ENCODE measurements around the gene NCKAP1.

NCKAP1 gene

DNA sequence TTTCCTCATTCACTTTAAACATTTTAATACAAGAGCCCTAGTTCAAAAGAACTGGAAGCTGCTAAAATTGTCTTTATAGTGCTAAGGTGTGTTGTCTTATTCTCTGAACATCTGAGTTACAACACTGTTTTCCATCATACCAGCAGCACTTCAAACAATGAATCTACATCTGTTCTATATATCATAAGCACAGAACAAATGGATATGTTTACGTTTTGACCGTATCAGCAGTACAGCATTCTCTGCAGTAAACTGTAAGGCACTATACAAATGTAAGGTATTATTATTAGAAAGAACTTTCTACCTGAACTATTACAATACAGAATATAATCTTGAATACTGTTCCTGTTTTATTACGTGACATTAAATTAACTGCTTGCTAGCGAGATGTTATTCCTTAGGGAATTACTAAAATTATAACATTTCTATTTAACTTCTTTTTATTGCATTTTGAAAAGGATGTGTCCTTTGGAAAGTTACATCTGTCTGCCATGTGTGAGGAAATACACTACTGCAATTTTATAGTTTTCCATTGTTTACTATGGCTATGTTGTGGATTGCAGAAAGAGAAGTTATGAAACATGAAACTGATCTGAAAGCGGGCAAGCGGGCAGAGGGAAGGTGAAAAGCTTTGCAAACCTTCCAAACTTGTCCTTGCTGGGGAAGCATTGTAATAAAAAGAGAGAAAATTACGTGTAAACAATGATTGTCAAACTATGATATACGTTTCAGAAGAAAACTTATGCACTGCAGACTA lies 13.7 kb downstream of the NCKAP1 start:
- no peaks in the 10 kb centered on the region for H3K79me2 ChIP-seq (ENCODE audit: low read length)
- H3K9me2 ChIP-seq (replicated peaks; ENCODE audit: insufficient read depth, low read length), result no peaks in the 10 kb centered on the region
- no peak overlapping the region for H3K9ac ChIP-seq (ENCODE audit: low read length)
- H2AFZ ChIP-seq (ENCODE audit: low read length), result no peak overlapping the region
- H3K36me3 ChIP-seq (replicated peaks; ENCODE audit: insufficient read depth, low read length), result no peaks in the 10 kb centered on the region
- no peaks in the 10 kb centered on the region for H4K20me1 ChIP-seq (ENCODE audit: insufficient read depth, low read length)
- no peak overlapping the region for H3K27ac ChIP-seq (ENCODE audit: low read length)
- no peak for TF ChIP-seq EZH2phosphoT487 (IDR thresholded peaks at IDR 0.05; ENCODE audit: low read length)
- TF ChIP-seq, protein P1, sequence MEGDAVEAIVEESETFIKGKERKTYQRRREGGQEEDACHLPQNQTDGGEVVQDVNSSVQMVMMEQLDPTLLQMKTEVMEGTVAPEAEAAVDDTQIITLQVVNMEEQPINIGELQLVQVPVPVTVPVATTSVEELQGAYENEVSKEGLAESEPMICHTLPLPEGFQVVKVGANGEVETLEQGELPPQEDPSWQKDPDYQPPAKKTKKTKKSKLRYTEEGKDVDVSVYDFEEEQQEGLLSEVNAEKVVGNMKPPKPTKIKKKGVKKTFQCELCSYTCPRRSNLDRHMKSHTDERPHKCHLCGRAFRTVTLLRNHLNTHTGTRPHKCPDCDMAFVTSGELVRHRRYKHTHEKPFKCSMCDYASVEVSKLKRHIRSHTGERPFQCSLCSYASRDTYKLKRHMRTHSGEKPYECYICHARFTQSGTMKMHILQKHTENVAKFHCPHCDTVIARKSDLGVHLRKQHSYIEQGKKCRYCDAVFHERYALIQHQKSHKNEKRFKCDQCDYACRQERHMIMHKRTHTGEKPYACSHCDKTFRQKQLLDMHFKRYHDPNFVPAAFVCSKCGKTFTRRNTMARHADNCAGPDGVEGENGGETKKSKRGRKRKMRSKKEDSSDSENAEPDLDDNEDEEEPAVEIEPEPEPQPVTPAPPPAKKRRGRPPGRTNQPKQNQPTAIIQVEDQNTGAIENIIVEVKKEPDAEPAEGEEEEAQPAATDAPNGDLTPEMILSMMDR (IDR thresholded peaks at IDR 0.05; ENCODE audit: low read length), result no peak
- no peak for TF ChIP-seq EZH2 (optimal IDR thresholded peaks at IDR 0.05; ENCODE audit: low read depth, low read length)
- no peak for DNase-seq
- H3F3A ChIP-seq (ENCODE audit: insufficient read depth, low read length), result no peaks in the 10 kb centered on the region
- H3K4me3 ChIP-seq (ENCODE audit: low read length), result no peak overlapping the region
- H3K4me2 ChIP-seq (ENCODE audit: low read depth, low read length), result no peak overlapping the region
- H3K9me3 ChIP-seq (replicated peaks; ENCODE audit: insufficient read depth, low read length), result no peaks in the 10 kb centered on the region
- no peaks in the 10 kb centered on the region for H3K4me1 ChIP-seq (ENCODE audit: low read length)
- peaks cover 3% of the 10 kb centered on the region; the same call in 1 of the 2 replicates for H3K27me3 ChIP-seq (replicated peaks; ENCODE audit: insufficient read depth, low read length)

DNA sequence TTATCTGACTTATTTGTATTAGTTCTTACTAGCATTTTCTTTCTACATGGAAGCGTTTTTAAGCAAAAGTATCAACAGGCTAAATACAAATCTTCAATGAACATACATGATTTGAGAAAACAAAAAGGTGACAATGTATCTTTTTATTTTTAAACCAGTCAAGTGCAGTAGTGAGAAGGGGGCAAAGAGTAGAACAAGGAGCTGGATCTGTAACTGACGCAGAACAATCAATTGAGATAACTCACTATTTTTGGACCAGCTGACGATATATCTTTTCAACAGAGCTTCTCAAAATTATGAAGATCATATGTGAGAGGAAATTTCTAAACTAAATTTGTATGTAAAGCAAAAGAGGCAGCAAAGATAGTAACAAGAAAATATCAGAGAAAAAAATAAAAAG lies 15.5 kb downstream of the NCKAP1 start:
- no peak for DNase-seq

DNA sequence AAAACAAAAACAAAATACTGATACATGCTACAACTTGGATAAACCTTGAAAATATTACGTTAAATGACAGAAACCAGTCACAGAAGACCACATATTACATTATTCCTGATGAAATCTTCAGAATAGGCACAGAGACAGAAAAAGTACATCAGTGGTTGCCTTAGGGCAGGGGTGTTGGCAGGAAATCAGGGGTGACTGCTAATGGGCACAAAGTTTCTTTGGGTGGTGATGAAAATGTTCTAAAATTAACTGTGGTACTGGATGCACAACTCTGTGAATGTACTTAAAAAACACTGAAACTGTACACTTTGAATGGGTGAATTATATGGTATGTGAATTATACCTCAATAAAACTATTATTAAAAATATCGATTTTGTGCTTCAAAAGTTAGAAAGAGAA lies 16.6 kb downstream of the NCKAP1 start:
- H4K20me1 ChIP-seq (ENCODE audit: insufficient read depth, low read length), result no peaks in the 10 kb centered on the region
- no peaks in the 10 kb centered on the region for H3K36me3 ChIP-seq (replicated peaks; ENCODE audit: insufficient read depth, low read length)
- no peaks in the 10 kb centered on the region for H3K79me2 ChIP-seq (ENCODE audit: low read length)

More for the DNA sequence above, 15.5 kb downstream of the NCKAP1 start:
- no peaks in the 10 kb centered on the region for H4K20me1 ChIP-seq (ENCODE audit: insufficient read depth, low read length)
- no peaks in the 10 kb centered on the region for H3K79me2 ChIP-seq (ENCODE audit: low read length)
- TF ChIP-seq EZH2phosphoT487 (IDR thresholded peaks at IDR 0.05; ENCODE audit: low read length) (no peak), EZH2 (optimal IDR thresholded peaks at IDR 0.05; ENCODE audit: low read depth, low read length) (no peak)
- TF ChIP-seq, protein P1 (IDR thresholded peaks at IDR 0.05; ENCODE audit: low read length), result no peak
- no peaks in the 10 kb centered on the region; the same call in 1 of the 2 replicates for H3K27me3 ChIP-seq (replicated peaks; ENCODE audit: insufficient read depth, low read length)
- no peak overlapping the region for H3K9ac ChIP-seq (ENCODE audit: low read length)
- no peak overlapping the region for H2AFZ ChIP-seq (ENCODE audit: low read length)
- no peaks in the 10 kb centered on the region for H3K9me3 ChIP-seq (replicated peaks; ENCODE audit: insufficient read depth, low read length)
- no peaks in the 10 kb centered on the region for H3K9me2 ChIP-seq (replicated peaks; ENCODE audit: insufficient read depth, low read length)
- no peaks in the 10 kb centered on the region for H3K4me1 ChIP-seq (ENCODE audit: low read length)
- H3K4me2 ChIP-seq (ENCODE audit: low read depth, low read length), result no peak overlapping the region
- no peaks in the 10 kb centered on the region for H3K36me3 ChIP-seq (replicated peaks; ENCODE audit: insufficient read depth, low read length)
- no peaks in the 10 kb centered on the region for H3F3A ChIP-seq (ENCODE audit: insufficient read depth, low read length)
- H3K27ac ChIP-seq (ENCODE audit: low read length), result no peak overlapping the region
- H3K4me3 ChIP-seq (ENCODE audit: low read length), result no peak overlapping the region

More for the DNA sequence above, 16.6 kb downstream of the NCKAP1 start:
- H3K27ac ChIP-seq (ENCODE audit: low read length), result no peak overlapping the region
- no peak overlapping the region for H3K9ac ChIP-seq (ENCODE audit: low read length)
- no peak overlapping the region for H3K4me3 ChIP-seq (ENCODE audit: low read length)
- H3K9me2 ChIP-seq (replicated peaks; ENCODE audit: insufficient read depth, low read length), result no peaks in the 10 kb centered on the region
- no peaks in the 10 kb centered on the region for H3K9me3 ChIP-seq (replicated peaks; ENCODE audit: insufficient read depth, low read length)
- no peaks in the 10 kb centered on the region for H3F3A ChIP-seq (ENCODE audit: insufficient read depth, low read length)
- no peak overlapping the region for H2AFZ ChIP-seq (ENCODE audit: low read length)
- no peak overlapping the region for H3K4me2 ChIP-seq (ENCODE audit: low read depth, low read length)
- no peaks in the 10 kb centered on the region for H3K4me1 ChIP-seq (ENCODE audit: low read length)
- DNase-seq, result no peak
- no peaks in the 10 kb centered on the region for H3K27me3 ChIP-seq (replicated peaks; ENCODE audit: insufficient read depth, low read length)
- no peak for TF ChIP-seq EZH2 (optimal IDR thresholded peaks at IDR 0.05; ENCODE audit: low read depth, low read length)
- TF ChIP-seq EZH2phosphoT487 (IDR thresholded peaks at IDR 0.05; ENCODE audit: low read length), result no peak
- TF ChIP-seq, protein P1 (IDR thresholded peaks at IDR 0.05; ENCODE audit: low read length), result no peak

All from MM.1S (cell line).